Measurements from ENCODE around the gene MIGA2.

The MIGA2 gene

GRCh38 chr9:129007766-129008468 is 28.5 kb upstream of the MIGA2 start:
- TF ChIP-seq EZH2 (IDR thresholded peaks at IDR 0.05; ENCODE audit: borderline replicate concordance, low read length) = no peak
- TF ChIP-seq CTCF (IDR thresholded peaks at IDR 0.05; ENCODE audit: low read length) = no peak
- Histone ChIP-seq H3K4me2 (ENCODE audit: low read length) (no peak overlapping the region), H3K27me3 (ENCODE audit: insufficient read depth, low read length) (no peaks in the 10 kb centered on the region), H3K79me2 (ENCODE audit: insufficient read depth, low read length) (no peaks in the 10 kb centered on the region), H4K20me1 (ENCODE audit: insufficient read depth, low read length) (no peaks in the 10 kb centered on the region), H3K9ac (ENCODE audit: low read length) (no peak overlapping the region), H3K27ac (ENCODE audit: low read depth, low read length, poor library complexity, severe bottlenecking) (no peak overlapping the region), H3F3A (ENCODE audit: insufficient read depth, low read length) (no peaks in the 10 kb centered on the region), H3K9me3 (ENCODE audit: low read length) (no peaks in the 10 kb centered on the region), H2AFZ (ENCODE audit: low read length) (no peak overlapping the region), H3K4me1 (ENCODE audit: insufficient read depth, low read length, severe bottlenecking) (no peaks in the 10 kb centered on the region), H3K9me2 (ENCODE audit: low read depth, low read length) (no peaks in the 10 kb centered on the region), H3K4me3 (ENCODE audit: low read depth, low read length, poor library complexity, severe bottlenecking) (no peak overlapping the region), H3K36me3 (ENCODE audit: insufficient read depth, low read length) (peaks cover 80% of the 10 kb centered on the region)

GRCh38 chr9:129008469-129008965 is 27.9 kb upstream of the MIGA2 start:
- Histone ChIP-seq H3K4me2 (ENCODE audit: low read length) (no peak overlapping the region), H3K79me2 (ENCODE audit: insufficient read depth, low read length) (no peaks in the 10 kb centered on the region), H3K9ac (ENCODE audit: low read length) (no peak overlapping the region), H3K4me1 (ENCODE audit: insufficient read depth, low read length, severe bottlenecking) (no peaks in the 10 kb centered on the region), H3F3A (ENCODE audit: insufficient read depth, low read length) (no peaks in the 10 kb centered on the region), H2AFZ (ENCODE audit: low read length) (no peak overlapping the region), H3K9me3 (ENCODE audit: low read length) (no peaks in the 10 kb centered on the region), H4K20me1 (ENCODE audit: insufficient read depth, low read length) (no peaks in the 10 kb centered on the region), H3K27ac (ENCODE audit: low read depth, low read length, poor library complexity, severe bottlenecking) (no peak overlapping the region), H3K4me3 (ENCODE audit: low read depth, low read length, poor library complexity, severe bottlenecking) (no peak overlapping the region), H3K9me2 (ENCODE audit: low read depth, low read length) (no peaks in the 10 kb centered on the region), H3K36me3 (ENCODE audit: insufficient read depth, low read length) (peaks cover 80% of the 10 kb centered on the region), H3K27me3 (ENCODE audit: insufficient read depth, low read length) (no peaks in the 10 kb centered on the region)
- no peak for TF ChIP-seq CTCF (IDR thresholded peaks at IDR 0.05; ENCODE audit: low read length)
- TF ChIP-seq EZH2 (IDR thresholded peaks at IDR 0.05; ENCODE audit: borderline replicate concordance, low read length) = no peak

- Histone ChIP-seq H3K4me3 (ENCODE audit: low read depth, low read length, poor library complexity, severe bottlenecking) (no peak overlapping the region), H2AFZ (ENCODE audit: low read length) (no peak overlapping the region), H3K27me3 (ENCODE audit: insufficient read depth, low read length) (no peaks in the 10 kb centered on the region), H3K9ac (ENCODE audit: low read length) (no peak overlapping the region), H3F3A (ENCODE audit: insufficient read depth, low read length) (no peaks in the 10 kb centered on the region), H4K20me1 (ENCODE audit: insufficient read depth, low read length) (no peaks in the 10 kb centered on the region), H3K4me1 (ENCODE audit: insufficient read depth, low read length, severe bottlenecking) (no peaks in the 10 kb centered on the region), H3K79me2 (ENCODE audit: insufficient read depth, low read length) (no peaks in the 10 kb centered on the region), H3K9me3 (ENCODE audit: low read length) (no peaks in the 10 kb centered on the region), H3K9me2 (ENCODE audit: low read depth, low read length) (no peaks in the 10 kb centered on the region), H3K27ac (ENCODE audit: low read depth, low read length, poor library complexity, severe bottlenecking) (no peak overlapping the region), H3K4me2 (ENCODE audit: low read length) (no peak overlapping the region), H3K36me3 (ENCODE audit: insufficient read depth, low read length) (peaks cover 79% of the 10 kb centered on the region)
- no peak for TF ChIP-seq EZH2 (IDR thresholded peaks at IDR 0.05; ENCODE audit: borderline replicate concordance, low read length)
- TF ChIP-seq CTCF (IDR thresholded peaks at IDR 0.05; ENCODE audit: low read length) = no peak
These were observed 27.3 kb upstream of the MIGA2 start for GRCh38 chr9:129008986-129009583.
